HepG2 (cell line): ENCODE data around the gene ALDH1A1. TPM values are rescaled to one million over a fixed set of nuclear protein-coding genes. Genes with fewer than 3 reads are reported as not detected.

Experiments
- BRF2 ChIP-seq: sonication (generic); formaldehyde crosslinking; IDR thresholded peaks from 2 replicates; pipeline ENCODE4 v1.8.1; 2022; ENCODE audit warnings: mild to moderate bottlenecking, missing genetic modification reagents
- DRAP1 ChIP-seq: IDR thresholded peaks from 2 replicates; pipeline ENCODE4 v1.6.1; 2016; ENCODE audit warnings: missing genetic modification reagents, missing compliant biosample characterization
- E2F5 ChIP-seq: sonication (generic); formaldehyde crosslinking; conservative IDR thresholded peaks from 2 replicates; pipeline ENCODE4 v1.4.0; 2020; ENCODE audit warnings: missing genetic modification reagents
- KDM2A ChIP-seq: sonication (generic); formaldehyde crosslinking; IDR thresholded peaks from 2 replicates; pipeline ENCODE4 v1.4.0; 2020; ENCODE audit warnings: low read depth, missing genetic modification reagents, borderline replicate concordance
- KDM5A ChIP-seq: fragments of 200-600 bp; sonication (generic); IDR thresholded peaks from 2 replicates; pipeline ENCODE4 v1.7.0; 2018; ENCODE audit warnings: antibody characterized with exemption, mild to moderate bottlenecking, low read length, borderline replicate concordance
- KIAA2018 ChIP-seq: sonication (generic); formaldehyde crosslinking; IDR thresholded peaks from 2 replicates; pipeline ENCODE4 v1.5.0; 2020; ENCODE audit warnings: mild to moderate bottlenecking, missing genetic modification reagents, borderline replicate concordance
- NFE2L2 ChIP-seq: fragments of 150-350 bp; IDR thresholded peaks from 2 replicates; pipeline ENCODE4 v1.6.1; 2014; ENCODE audit warnings: low read length
- POLR2A ChIP-seq, 2 experiments: IDR thresholded peaks; 2 replicates each; pipeline ENCODE4 v1.6.1; 2011; ENCODE audit warnings: low read depth in 2 of 2, low read length in 2 of 2, mild to moderate bottlenecking in 1 of 2, moderate library complexity in 1 of 2; ENCODE audit not compliant: insufficient read depth in 1 of 2
- ZNF343 ChIP-seq: sonication (generic); formaldehyde crosslinking; IDR thresholded peaks from 2 replicates; pipeline ENCODE4 v1.4.0; 2020; ENCODE audit warnings: mild to moderate bottlenecking, missing genetic modification reagents
- ZNF430 ChIP-seq: sonication (generic); formaldehyde crosslinking; IDR thresholded peaks from 2 replicates; pipeline ENCODE4 v1.9.0; 2021; ENCODE audit warnings: mild to moderate bottlenecking, missing genetic modification reagents
- polyA plus RNA-seq, 8 experiments: library from polyadenylated mRNA; depleted of rRNA in 3 of 8; stranded (reverse) in 7 of 8; unstranded in 1 of 8; fragments of >200 nt; fragmentation: Illumina TruSeq in 4 of 8; extraction: Trizol in 4 of 8; gene quantifications; 2 replicates each; pipeline versions ENCODE4 v1.2.1 to v1.2.3, GENCODE V29; 2011 to 2016; ENCODE audit warnings: low read depth in 4 of 8, missing spikeins in 1 of 8, mixed read lengths in 1 of 8; ENCODE audit not compliant: insufficient read depth in 1 of 8
- total RNA-seq, 5 experiments: library from RNA; depleted of rRNA; stranded (reverse); fragments of >200 nt; fragmentation: Illumina TruSeq; extraction: Trizol; gene quantifications; 2 replicates each; pipeline ENCODE4 v1.2.3, GENCODE V29; 2016; ENCODE audit warnings: low read depth in 1 of 5

The ALDH1A1 gene
- total and polyA plus RNA-seq, 2 of the 13 experiments (the other 11 are each of a cell fraction or from before 2014, with no cell fraction given), result 88.2 to 439 TPM

GRCh38 chr9:72858089-72858912 is 94.6 kb downstream of the ALDH1A1 start (continued):
- TF ChIP-seq KIAA2018 (CRISPR knock-in tag) (no peak), DRAP1 (peak; percentile 65), ZNF343 (CRISPR knock-in tag) (no peak), POLR2A (IDR thresholded peaks at IDR 0.05; ENCODE audit: insufficient read depth in 1 of 2, low read depth in 2 of 2, low read length in 2 of 2) (peak in 1 of 2 experiments; percentile 27; a peak in 1 of 4 replicates), E2F5 (CRISPR knock-in tag) (no peak), BRF2 (CRISPR knock-in tag) (0 out of 2 replicates have a peak, but pooled peaks have one; percentile 70), KDM2A (CRISPR knock-in tag) (peak; percentile 48; the same call in 1 of the 2 replicates), NFE2L2 (peak; percentile 99), KDM5A (peak; percentile 42; the same call in 1 of the 2 replicates), ZNF430 (CRISPR knock-in tag) (peak; percentile 20; the same call in 1 of the 2 replicates)
